HG03354 (cell line): ENCODE results near the gene SMC6.

Experiments used
- ATAC-seq: cut with Tn5 transposase; IDR thresholded peaks from one replicate; pipeline ENCODE4 v1.9.1; 2021; ENCODE audit warnings: mild to moderate bottlenecking; ENCODE audit not compliant: unreplicated experiment, poor library complexity, severe bottlenecking

Gene SMC6

GRCh38 chr2:17753803-17754663 lies at the start of gene SMC6, which contains the start of gene GEN1:
TSS of gene SMC6 (minus strand) at chr2:17753810. CDS start at chr2:17745946, 7,864 bp downstream.
TSS of gene GEN1 (plus strand) at chr2:17754138. CDS start at chr2:17759944, 5,806 bp downstream.
- ATAC-seq: peak; percentile 81

- ATAC-seq: no peak
These were observed 47.3 kb upstream of the SMC6 start for GRCh38 chr2:17800693-17801458.

- no peak for ATAC-seq
These were observed 46.6 kb upstream of the SMC6 start for GRCh38 chr2:17800219-17800618.

GRCh38 chr2:17799301-17800120 lies 45.9 kb upstream of the SMC6 start:
- ATAC-seq: no peak

- no peak for ATAC-seq
These were observed 44.7 kb upstream of the SMC6 start for GRCh38 chr2:17798338-17798737.

GRCh38 chr2:17795309-17795708 lies 41.7 kb upstream of the SMC6 start:
- no peak for ATAC-seq

GRCh38 chr2:17793803-17794354 lies 40.3 kb upstream of the SMC6 start:
- no peak for ATAC-seq

- no peak for ATAC-seq
These were observed 39.7 kb upstream of the SMC6 start for GRCh38 chr2:17793296-17793695.

- ATAC-seq: peak; percentile 59
These were observed 38.9 kb upstream of the SMC6 start for GRCh38 chr2:17792515-17792914.

GRCh38 chr2:17791817-17792130 lies 38.2 kb upstream of the SMC6 start:
- ATAC-seq: no peak

GRCh38 chr2:17791121-17791816 lies 37.7 kb upstream of the SMC6 start:
- ATAC-seq: no peak

- no peak for ATAC-seq
These were observed 36.9 kb upstream of the SMC6 start for GRCh38 chr2:17790536-17790935.

GRCh38 chr2:17788773-17789172 lies 35.2 kb upstream of the SMC6 start:
- ATAC-seq: no peak

GRCh38 chr2:17786727-17787126 lies 33.1 kb upstream of the SMC6 start:
- no peak for ATAC-seq

- ATAC-seq: no peak
These were observed 27.9 kb upstream of the SMC6 start for GRCh38 chr2:17781482-17781881.

GRCh38 chr2:17780546-17780945 lies 26.9 kb upstream of the SMC6 start:
- no peak for ATAC-seq

GRCh38 chr2:17772532-17772931 lies 18.9 kb upstream of the SMC6 start:
- no peak for ATAC-seq

GRCh38 chr2:17771956-17772355 lies 18.3 kb upstream of the SMC6 start:
- ATAC-seq: no peak

GRCh38 chr2:17768894-17769293 lies 15.3 kb upstream of the SMC6 start:
- no peak for ATAC-seq
